DMS153 treated with DMSO at 0.1 percent for 48 hours (cell line): ENCODE data around the gene TEX19.
"Not testable (repeated sequence)": the region's sequence is repeated elsewhere in the genome, so short reads cannot be mapped to it uniquely, and the experiment has no call there.

Experiments
- DNase-seq: peaks from one replicate; lab custom pipeline; 2025; ENCODE audit not compliant: unreplicated experiment; lab: John Stamatoyannopoulos, UW

The TEX19 gene

GRCh38 chr17:82334204-82334621 is 24.8 kb upstream of the TEX19 start:
- no peak for DNase-seq

GRCh38 chr17:82334622-82335394 is 24.2 kb upstream of the TEX19 start:
- no peak for DNase-seq

GRCh38 chr17:82338858-82339633 is 20.0 kb upstream of the TEX19 start:
- no peak for DNase-seq

- no peak for DNase-seq
These were observed 19.1 kb upstream of the TEX19 start for GRCh38 chr17:82339634-82340580.

GRCh38 chr17:82342361-82343079 is 16.5 kb upstream of the TEX19 start:
- no peak for DNase-seq

GRCh38 chr17:82343560-82343959 is 15.5 kb upstream of the TEX19 start:
- no peak for DNase-seq

- no peak for DNase-seq
These were observed 14.7 kb upstream of the TEX19 start for GRCh38 chr17:82344175-82344907.

- DNase-seq, result no peak
These were observed 13.7 kb upstream of the TEX19 start for GRCh38 chr17:82345151-82345976.

- no peak for DNase-seq
These were observed 12.4 kb upstream of the TEX19 start for GRCh38 chr17:82346342-82347300.

GRCh38 chr17:82347994-82348393 is 11.1 kb upstream of the TEX19 start:
- DNase-seq, result not testable (repeated sequence)

GRCh38 chr17:82348434-82348833 is 10.6 kb upstream of the TEX19 start:
- DNase-seq, result no peak

GRCh38 chr17:82348866-82349265 is 10.2 kb upstream of the TEX19 start:
- DNase-seq, result no peak

GRCh38 chr17:82349287-82349701 is 9.8 kb upstream of the TEX19 start:
- no peak for DNase-seq

GRCh38 chr17:82350182-82351030 is 8.6 kb upstream of the TEX19 start:
- no peak for DNase-seq

- DNase-seq, result no peak
These were observed 7.8 kb upstream of the TEX19 start for GRCh38 chr17:82351254-82351712.

GRCh38 chr17:82351713-82352488 is 7.1 kb upstream of the TEX19 start:
- peak; percentile 57 for DNase-seq
